ENCODE measurements around the gene CHST15. TPM values are rescaled to one million over a fixed set of nuclear protein-coding genes. Genes with fewer than 3 reads are reported as not detected.

Gene CHST15
- total RNA-seq, 1 donor from 2014 or later: 148 TPM

GRCh38 chr10:124126983-124127385, 33.6 kb upstream of the CHST15 start:
- H3K27ac Mint-ChIP-seq (ENCODE audit: unreplicated experiment): no peak overlapping the region

DNA sequence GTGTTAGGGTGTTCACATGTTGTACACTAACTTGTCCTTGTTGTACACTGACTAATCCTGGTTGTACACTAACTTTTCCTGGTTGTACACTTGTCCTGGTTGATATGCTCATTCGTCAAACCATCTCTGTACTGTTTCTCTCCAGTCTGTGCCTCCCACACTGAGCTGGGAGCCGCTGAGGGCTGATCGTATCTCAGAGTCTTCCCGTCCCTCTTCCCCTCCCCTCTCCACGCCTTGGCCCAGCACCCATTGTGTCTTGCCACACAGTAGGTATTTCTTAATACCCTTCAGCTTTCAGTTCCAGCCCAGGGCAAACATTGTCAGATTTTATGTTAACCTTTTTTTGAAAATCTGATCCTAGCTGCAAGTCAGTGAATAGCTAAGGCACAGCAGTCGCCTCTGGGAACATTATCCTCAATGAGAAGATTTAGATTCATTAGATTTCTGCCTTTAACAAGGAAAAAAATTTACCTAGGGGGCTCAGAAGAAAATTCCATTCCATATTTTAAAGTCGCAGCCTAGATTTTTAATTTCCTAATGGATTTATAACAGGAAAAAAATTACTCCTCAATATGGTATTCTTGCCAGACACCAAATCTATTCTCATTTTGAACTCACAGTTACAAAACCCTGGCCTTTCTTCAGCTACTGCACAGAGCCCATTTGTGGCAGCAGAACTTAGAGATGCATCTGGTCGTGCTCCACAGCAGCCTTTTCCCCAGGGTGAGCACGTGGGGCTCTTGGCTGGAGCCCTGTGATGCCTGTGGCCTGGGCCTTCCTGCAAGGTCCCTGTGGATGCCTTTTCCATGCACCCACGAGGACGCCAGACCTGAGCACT, 33.0 kb upstream of the CHST15 start:
- peaks cover 7% of the 10 kb centered on the region for H3K36me3 Mint-ChIP-seq (ENCODE audit: low read depth, unreplicated experiment)
- H3K4me1 Mint-ChIP-seq (ENCODE audit: unreplicated experiment): peaks cover 28% of the 10 kb centered on the region
- H3K4me3 Mint-ChIP-seq (ENCODE audit: unreplicated experiment): no peak overlapping the region
- DNase-seq (ENCODE audit: low spot score): no peak
- H3K9me3 Mint-ChIP-seq (ENCODE audit: unreplicated experiment): no peaks in the 10 kb centered on the region
- H3K27ac Mint-ChIP-seq (ENCODE audit: unreplicated experiment): no peak overlapping the region
- peaks cover 4% of the 10 kb centered on the region for H3K27me3 Mint-ChIP-seq (ENCODE audit: unreplicated experiment)
- TF ChIP-seq CTCF (IDR thresholded peaks at IDR 0.05; ENCODE audit: unreplicated experiment): no peak

More at GRCh38 chr10:124126983-124127385, 33.6 kb upstream of the CHST15 start:
- Mint-ChIP-seq H3K4me1 (ENCODE audit: unreplicated experiment) (peaks cover 25% of the 10 kb centered on the region), H3K27me3 (ENCODE audit: unreplicated experiment) (peaks cover 2% of the 10 kb centered on the region), H3K4me3 (ENCODE audit: unreplicated experiment) (no peak overlapping the region), H3K9me3 (ENCODE audit: unreplicated experiment) (no peaks in the 10 kb centered on the region), H3K36me3 (ENCODE audit: low read depth, unreplicated experiment) (peaks cover 7% of the 10 kb centered on the region)
- no peak for DNase-seq (ENCODE audit: low spot score)
- no peak for TF ChIP-seq CTCF (IDR thresholded peaks at IDR 0.05; ENCODE audit: unreplicated experiment)

DNA sequence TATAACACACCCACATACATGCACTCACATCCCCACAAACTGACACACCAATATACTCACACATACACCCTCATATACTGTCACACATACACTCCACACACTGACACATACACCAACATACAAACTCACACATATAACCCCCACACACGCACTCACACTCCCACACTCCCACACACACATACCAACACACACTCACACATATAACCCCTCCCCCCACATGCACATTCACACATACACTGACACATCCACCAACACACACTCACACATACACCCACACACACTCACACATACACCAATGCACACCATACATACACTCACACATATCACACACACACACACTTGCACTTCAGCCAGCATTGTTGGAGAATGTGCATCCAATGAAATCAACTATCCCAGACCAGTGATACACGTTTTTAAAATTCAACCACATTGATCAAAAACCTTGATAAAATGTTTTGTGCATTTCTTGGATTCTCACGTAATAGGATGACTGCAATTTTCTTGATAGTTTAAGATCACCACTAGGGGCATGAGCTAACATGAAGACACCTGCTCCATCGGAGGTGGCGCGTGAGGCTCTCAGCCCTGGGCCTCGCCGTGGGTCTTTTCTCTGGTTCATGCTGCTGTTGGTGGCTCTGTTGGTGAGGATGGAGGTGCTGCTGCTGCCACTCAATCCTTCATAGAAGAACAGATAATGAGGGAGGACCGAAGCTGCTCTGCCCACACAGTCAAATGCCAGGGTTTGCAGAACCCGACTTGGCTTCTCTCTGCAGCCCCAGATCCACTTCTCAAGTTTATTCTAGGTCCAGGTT, 32.1 kb upstream of the CHST15 start:
- Mint-ChIP-seq H3K4me3 (ENCODE audit: unreplicated experiment) (no peak overlapping the region), H3K27ac (ENCODE audit: unreplicated experiment) (no peak overlapping the region), H3K36me3 (ENCODE audit: low read depth, unreplicated experiment) (peaks cover 7% of the 10 kb centered on the region), H3K9me3 (ENCODE audit: unreplicated experiment) (no peaks in the 10 kb centered on the region), H3K27me3 (ENCODE audit: unreplicated experiment) (peaks cover 4% of the 10 kb centered on the region), H3K4me1 (ENCODE audit: unreplicated experiment) (peaks cover 22% of the 10 kb centered on the region)
- no peak for DNase-seq (ENCODE audit: low spot score)
- peak; percentile 49 for TF ChIP-seq CTCF (IDR thresholded peaks at IDR 0.05; ENCODE audit: unreplicated experiment)

DNA sequence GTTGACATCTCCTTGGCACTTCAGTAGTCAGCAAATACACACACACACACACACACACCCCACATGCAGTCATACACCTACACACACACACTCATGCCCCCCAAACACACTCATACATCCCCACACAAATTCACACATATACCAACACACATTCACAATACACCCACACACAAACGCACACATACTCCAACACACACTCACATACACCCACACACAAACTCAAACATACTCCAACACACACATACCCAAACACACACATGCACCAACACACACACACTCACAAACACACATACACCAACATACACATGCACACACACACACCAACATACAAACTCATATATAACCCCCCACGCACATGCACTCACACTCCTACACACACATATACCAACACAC, 31.4 kb upstream of the CHST15 start:
- Mint-ChIP-seq H3K27me3 (ENCODE audit: unreplicated experiment) (peaks cover 4% of the 10 kb centered on the region), H3K4me1 (ENCODE audit: unreplicated experiment) (peaks cover 22% of the 10 kb centered on the region), H3K9me3 (ENCODE audit: unreplicated experiment) (no peaks in the 10 kb centered on the region), H3K4me3 (ENCODE audit: unreplicated experiment) (no peak overlapping the region), H3K36me3 (ENCODE audit: low read depth, unreplicated experiment) (peaks cover 7% of the 10 kb centered on the region), H3K27ac (ENCODE audit: unreplicated experiment) (no peak overlapping the region)
- no peak for DNase-seq (ENCODE audit: low spot score)
- no peak for TF ChIP-seq CTCF (IDR thresholded peaks at IDR 0.05; ENCODE audit: unreplicated experiment)

All from endothelial cell (in vitro differentiated cells).